Neural cell (in vitro differentiated cells): ENCODE results near the gene RGS6. TPM values are rescaled to one million over a fixed set of nuclear protein-coding genes. Genes with fewer than 3 reads are reported as not detected.
A peak's percentile ranks its signal among the peaks of the same experiment; 100 is the strongest.

Source experiments
- H2AFZ ChIP-seq: fragments of 200-600, 300-800 bp; sonication (generic), shearing (Covaris generic); 2 replicates; pipeline ENCODE4 v1.6.0; 2014; ENCODE audit warnings: low read depth, mild to moderate bottlenecking, antibody characterized with exemption, low read length, moderate library complexity
- H3F3A ChIP-seq: fragments of 200-600 bp; shearing (Covaris generic); 2 replicates; pipeline ENCODE4 v1.6.1; 2016; ENCODE audit warnings: mild to moderate bottlenecking, moderate library complexity, mixed read lengths, antibody characterized with exemption, low read length; ENCODE audit not compliant: insufficient read depth, poor library complexity, severe bottlenecking
- H3K27ac ChIP-seq: fragments of 200-600, 300-800 bp; sonication (generic), shearing (Covaris generic); 2 replicates; pipeline ENCODE4 v1.5.1; 2014; ENCODE audit warnings: mild to moderate bottlenecking, low read length, moderate library complexity
- H3K27me3 ChIP-seq: fragments of 300-800, 200-600 bp; sonication (generic), shearing (Covaris generic); 2 replicates; pipeline ENCODE4 v1.6.0; 2014; ENCODE audit warnings: mild to moderate bottlenecking, low read depth, low read length, moderate library complexity; ENCODE audit not compliant: insufficient read depth
- H3K36me3 ChIP-seq: fragments of 300-800, 200-600 bp; sonication (generic), shearing (Covaris generic); 2 replicates; pipeline ENCODE4 v1.5.1; 2014; ENCODE audit warnings: mild to moderate bottlenecking, antibody characterized with exemption, low read length, moderate library complexity; ENCODE audit not compliant: insufficient read depth
- H3K4me2 ChIP-seq: fragments of 300-800, 200-600 bp; sonication (generic), shearing (Covaris generic); 2 replicates; pipeline ENCODE4 v1.6.0; 2014; ENCODE audit warnings: mild to moderate bottlenecking, low read length
- H3K4me3 ChIP-seq: fragments of 300-800, 200-600 bp; sonication (generic), shearing (Covaris generic); 2 replicates; pipeline ENCODE4 v1.5.1; 2014; ENCODE audit warnings: mild to moderate bottlenecking, low read length, moderate library complexity
- H3K79me2 ChIP-seq: fragments of 200-600 bp; shearing (Covaris generic); replicated peaks from 2 replicates; pipeline ENCODE4 v1.6.0; 2014; ENCODE audit warnings: mild to moderate bottlenecking, low read length, moderate library complexity; ENCODE audit not compliant: insufficient read depth
- H3K9ac ChIP-seq: fragments of 300-800, 200-600 bp; sonication (generic), shearing (Covaris generic); 2 replicates; pipeline ENCODE4 v1.6.1; 2016; ENCODE audit warnings: mild to moderate bottlenecking, low read length, mixed read lengths
- H3K9me2 ChIP-seq: fragments of 200-600 bp; shearing (Covaris generic); 2 replicates; pipeline ENCODE4 v1.6.1; 2016; ENCODE audit warnings: mild to moderate bottlenecking, low read length, mixed read lengths; ENCODE audit not compliant: insufficient read depth
- H3K9me3 ChIP-seq: fragments of 200-600, 300-800 bp; sonication (generic), shearing (Covaris generic); 2 replicates; pipeline ENCODE4 v1.6.1; 2016; ENCODE audit warnings: mild to moderate bottlenecking, mixed run types, low read length, moderate library complexity, mixed read lengths
- H4K20me1 ChIP-seq: fragments of 200-600 bp; shearing (Covaris generic); 2 replicates; pipeline ENCODE4 v1.6.1; 2016; ENCODE audit warnings: mild to moderate bottlenecking, mixed run types; ENCODE audit not compliant: insufficient read depth
- EP300 ChIP-seq: fragments of 450-650 bp; conservative IDR thresholded peaks from 2 replicates; pipeline ENCODE4 v1.6.1; 2014; ENCODE audit warnings: antibody characterized with exemption, mild to moderate bottlenecking, moderate library complexity; ENCODE audit not compliant: poor library complexity, severe bottlenecking
- EZH2 ChIP-seq: fragments of 200-600, 300-800 bp; shearing (Covaris generic), sonication (generic); IDR thresholded peaks from 2 replicates; pipeline ENCODE4 v1.6.1; 2014; ENCODE audit warnings: antibody characterized with exemption, low read length, borderline replicate concordance, mild to moderate bottlenecking; ENCODE audit not compliant: insufficient read depth, poor library complexity, severe bottlenecking
- MXI1 ChIP-seq: fragments of 450-650 bp; conservative IDR thresholded peaks from 2 replicates; pipeline ENCODE4 v1.6.1; 2014; ENCODE audit warnings: antibody characterized with exemption, mild to moderate bottlenecking; ENCODE audit not compliant: poor library complexity, severe bottlenecking
- POLR2AphosphoS5 ChIP-seq: IDR thresholded peaks from 2 replicates; pipeline ENCODE4 v1.6.1; 2012
- SMC3 ChIP-seq: fragments of 450-650 bp; conservative IDR thresholded peaks from 2 replicates; pipeline ENCODE4 v1.6.1; 2014; ENCODE audit warnings: antibody characterized with exemption, mild to moderate bottlenecking, moderate library complexity; ENCODE audit not compliant: poor library complexity
- TAF1 ChIP-seq: IDR thresholded peaks from 2 replicates; pipeline ENCODE4 v1.6.1; 2012; ENCODE audit warnings: low read depth
- polyA plus RNA-seq: library from polyadenylated mRNA; depleted of rRNA; stranded (reverse); fragments of >200 nt; gene quantifications from 2 replicates; pipeline ENCODE4 v1.2.3, GENCODE V29; 2014
- TF ChIP-seq, protein P1 (sequence below): fragments of 450-650 bp; IDR thresholded peaks from 2 replicates; pipeline ENCODE4 v1.5.1; 2014; ENCODE audit warnings: antibody characterized with exemption, mild to moderate bottlenecking, moderate library complexity; ENCODE audit not compliant: poor library complexity, severe bottlenecking
- TF ChIP-seq, protein P2 (sequence below): IDR thresholded peaks from 2 replicates; pipeline ENCODE4 v1.6.1; 2012; ENCODE audit warnings: borderline replicate concordance

The RGS6 gene
- polyA plus RNA-seq, 1 donor from 2014 or later, result 7.3 TPM

DNA sequence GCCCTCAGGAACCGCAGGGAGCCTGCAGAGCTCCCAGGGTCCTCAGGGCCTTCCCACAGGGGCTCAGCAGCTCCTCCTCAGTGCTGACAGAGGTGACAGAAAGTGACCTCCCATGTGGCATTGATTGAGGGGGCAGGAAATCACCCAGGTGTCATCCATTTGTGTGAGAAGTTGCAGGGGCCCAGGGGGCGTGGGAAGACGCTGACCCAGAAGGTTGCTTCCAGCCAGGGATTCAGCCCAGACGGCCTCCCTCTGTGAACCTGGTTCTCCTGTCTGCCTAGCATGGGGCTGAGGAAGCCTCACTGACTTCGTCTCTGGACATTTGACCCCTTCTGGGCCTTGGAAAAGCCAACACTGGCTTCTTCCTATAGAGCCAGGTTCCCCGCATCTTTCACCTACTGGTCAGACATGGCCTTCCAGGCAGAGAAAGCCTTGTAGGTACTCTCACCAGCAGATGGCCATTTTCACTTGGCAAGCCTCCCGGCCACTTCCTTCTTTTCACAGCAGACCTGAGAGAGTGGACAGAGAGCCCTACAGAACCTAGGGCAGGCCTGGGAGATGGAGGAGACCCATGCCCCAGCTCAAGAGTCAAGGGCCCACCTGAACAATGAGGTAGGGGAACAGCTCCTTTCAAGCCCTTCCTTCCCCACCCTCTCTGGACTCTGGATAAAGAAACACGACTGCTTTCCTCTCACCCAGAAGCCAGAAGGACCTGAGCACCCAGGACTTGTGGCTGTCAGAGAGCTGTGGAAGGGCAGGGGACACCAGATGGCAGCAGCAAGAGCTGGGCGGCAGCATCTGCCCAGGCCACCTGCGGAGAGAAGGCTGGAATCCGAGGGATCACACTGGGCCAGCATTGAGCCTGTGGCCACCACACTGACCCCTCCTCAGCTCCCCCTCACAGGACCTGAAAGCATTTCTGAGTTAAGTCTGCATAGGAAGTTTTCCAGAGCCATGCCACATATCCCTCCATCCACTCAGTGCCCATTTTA lies 583.8 kb downstream of the RGS6 start:
- H3K79me2 ChIP-seq, result no peaks in the 10 kb centered on the region

DNA sequence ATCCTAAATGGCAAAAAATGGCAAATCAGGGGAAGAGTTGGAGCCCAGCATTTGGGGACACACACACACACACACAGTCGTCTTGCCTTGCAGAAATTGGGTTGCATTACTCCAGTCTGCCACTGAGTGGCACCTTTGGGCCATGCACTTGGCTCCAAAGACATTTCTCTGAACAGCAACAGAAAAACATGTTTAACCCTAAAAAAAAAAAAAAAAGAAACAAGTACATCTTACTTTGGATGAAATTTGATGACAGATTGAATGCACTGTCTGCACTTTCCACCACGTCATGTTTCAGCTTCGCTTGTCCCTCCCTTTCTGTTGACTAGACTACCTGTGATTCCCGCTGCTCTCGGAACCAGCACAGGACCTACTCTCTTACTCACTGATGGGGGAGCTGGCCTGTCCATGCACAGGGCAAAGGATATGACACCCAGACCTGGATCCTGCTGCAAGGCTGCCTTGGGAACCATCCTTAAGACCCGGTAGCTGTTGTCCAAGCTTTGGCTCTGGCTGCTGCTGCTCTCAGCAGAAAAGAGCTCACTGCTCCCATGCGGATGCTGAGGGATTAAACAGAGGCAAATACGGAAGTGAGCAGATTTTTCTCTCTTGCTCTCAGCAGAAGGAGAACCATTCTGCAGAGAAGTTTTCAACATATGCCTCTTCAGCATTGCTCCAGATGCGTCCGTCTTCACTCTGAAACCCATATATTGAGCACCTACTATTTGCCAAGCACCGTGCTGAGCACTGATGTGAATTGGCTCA lies 584.9 kb downstream of the RGS6 start:
- H3K9me3 ChIP-seq, result peaks cover 6% of the 10 kb centered on the region
- H3K9ac ChIP-seq, result no peak overlapping the region
- no peaks in the 10 kb centered on the region for H3K9me2 ChIP-seq
- H3K4me2 ChIP-seq, result no peak overlapping the region
- no peaks in the 10 kb centered on the region for H3K27me3 ChIP-seq
- no peaks in the 10 kb centered on the region for H3K36me3 ChIP-seq
- H3F3A ChIP-seq, result no peaks in the 10 kb centered on the region
- H2AFZ ChIP-seq, result no peak overlapping the region
- no peaks in the 10 kb centered on the region for H3K79me2 ChIP-seq
- no peaks in the 10 kb centered on the region for H4K20me1 ChIP-seq
- H3K4me3 ChIP-seq, result no peak overlapping the region
- H3K27ac ChIP-seq, result no peak overlapping the region
- TF ChIP-seq SMC3 (peak; percentile 99), MXI1 (peak; percentile 22), TAF1 (no peak), EP300 (no peak), POLR2AphosphoS5 (no peak)
- TF ChIP-seq, protein P1, sequence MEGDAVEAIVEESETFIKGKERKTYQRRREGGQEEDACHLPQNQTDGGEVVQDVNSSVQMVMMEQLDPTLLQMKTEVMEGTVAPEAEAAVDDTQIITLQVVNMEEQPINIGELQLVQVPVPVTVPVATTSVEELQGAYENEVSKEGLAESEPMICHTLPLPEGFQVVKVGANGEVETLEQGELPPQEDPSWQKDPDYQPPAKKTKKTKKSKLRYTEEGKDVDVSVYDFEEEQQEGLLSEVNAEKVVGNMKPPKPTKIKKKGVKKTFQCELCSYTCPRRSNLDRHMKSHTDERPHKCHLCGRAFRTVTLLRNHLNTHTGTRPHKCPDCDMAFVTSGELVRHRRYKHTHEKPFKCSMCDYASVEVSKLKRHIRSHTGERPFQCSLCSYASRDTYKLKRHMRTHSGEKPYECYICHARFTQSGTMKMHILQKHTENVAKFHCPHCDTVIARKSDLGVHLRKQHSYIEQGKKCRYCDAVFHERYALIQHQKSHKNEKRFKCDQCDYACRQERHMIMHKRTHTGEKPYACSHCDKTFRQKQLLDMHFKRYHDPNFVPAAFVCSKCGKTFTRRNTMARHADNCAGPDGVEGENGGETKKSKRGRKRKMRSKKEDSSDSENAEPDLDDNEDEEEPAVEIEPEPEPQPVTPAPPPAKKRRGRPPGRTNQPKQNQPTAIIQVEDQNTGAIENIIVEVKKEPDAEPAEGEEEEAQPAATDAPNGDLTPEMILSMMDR, result peak; percentile 98
- TF ChIP-seq, protein P2, sequence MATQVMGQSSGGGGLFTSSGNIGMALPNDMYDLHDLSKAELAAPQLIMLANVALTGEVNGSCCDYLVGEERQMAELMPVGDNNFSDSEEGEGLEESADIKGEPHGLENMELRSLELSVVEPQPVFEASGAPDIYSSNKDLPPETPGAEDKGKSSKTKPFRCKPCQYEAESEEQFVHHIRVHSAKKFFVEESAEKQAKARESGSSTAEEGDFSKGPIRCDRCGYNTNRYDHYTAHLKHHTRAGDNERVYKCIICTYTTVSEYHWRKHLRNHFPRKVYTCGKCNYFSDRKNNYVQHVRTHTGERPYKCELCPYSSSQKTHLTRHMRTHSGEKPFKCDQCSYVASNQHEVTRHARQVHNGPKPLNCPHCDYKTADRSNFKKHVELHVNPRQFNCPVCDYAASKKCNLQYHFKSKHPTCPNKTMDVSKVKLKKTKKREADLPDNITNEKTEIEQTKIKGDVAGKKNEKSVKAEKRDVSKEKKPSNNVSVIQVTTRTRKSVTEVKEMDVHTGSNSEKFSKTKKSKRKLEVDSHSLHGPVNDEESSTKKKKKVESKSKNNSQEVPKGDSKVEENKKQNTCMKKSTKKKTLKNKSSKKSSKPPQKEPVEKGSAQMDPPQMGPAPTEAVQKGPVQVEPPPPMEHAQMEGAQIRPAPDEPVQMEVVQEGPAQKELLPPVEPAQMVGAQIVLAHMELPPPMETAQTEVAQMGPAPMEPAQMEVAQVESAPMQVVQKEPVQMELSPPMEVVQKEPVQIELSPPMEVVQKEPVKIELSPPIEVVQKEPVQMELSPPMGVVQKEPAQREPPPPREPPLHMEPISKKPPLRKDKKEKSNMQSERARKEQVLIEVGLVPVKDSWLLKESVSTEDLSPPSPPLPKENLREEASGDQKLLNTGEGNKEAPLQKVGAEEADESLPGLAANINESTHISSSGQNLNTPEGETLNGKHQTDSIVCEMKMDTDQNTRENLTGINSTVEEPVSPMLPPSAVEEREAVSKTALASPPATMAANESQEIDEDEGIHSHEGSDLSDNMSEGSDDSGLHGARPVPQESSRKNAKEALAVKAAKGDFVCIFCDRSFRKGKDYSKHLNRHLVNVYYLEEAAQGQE, result no peak

More for the DNA sequence above, 583.8 kb downstream of the RGS6 start:
- no peak overlapping the region for H3K27ac ChIP-seq
- peaks cover 6% of the 10 kb centered on the region for H3K9me3 ChIP-seq
- no peaks in the 10 kb centered on the region for H4K20me1 ChIP-seq
- no peak overlapping the region for H3K4me2 ChIP-seq
- no peaks in the 10 kb centered on the region for H3K36me3 ChIP-seq
- no peaks in the 10 kb centered on the region for H3K9me2 ChIP-seq
- TF ChIP-seq, protein P2, result no peak
- no peak for TF ChIP-seq EP300
- no peak for TF ChIP-seq SMC3
- TF ChIP-seq, protein P1, result no peak
- no peak for TF ChIP-seq EZH2
- no peak for TF ChIP-seq MXI1
- TF ChIP-seq TAF1, result no peak
- H2AFZ ChIP-seq, result no peak overlapping the region
- H3K4me3 ChIP-seq, result no peak overlapping the region
- no peaks in the 10 kb centered on the region for H3F3A ChIP-seq
- H3K9ac ChIP-seq, result no peak overlapping the region
- H3K27me3 ChIP-seq, result no peaks in the 10 kb centered on the region
